ENCODE measurements around the gene PCBP2.

PCBP2 gene

DNA sequence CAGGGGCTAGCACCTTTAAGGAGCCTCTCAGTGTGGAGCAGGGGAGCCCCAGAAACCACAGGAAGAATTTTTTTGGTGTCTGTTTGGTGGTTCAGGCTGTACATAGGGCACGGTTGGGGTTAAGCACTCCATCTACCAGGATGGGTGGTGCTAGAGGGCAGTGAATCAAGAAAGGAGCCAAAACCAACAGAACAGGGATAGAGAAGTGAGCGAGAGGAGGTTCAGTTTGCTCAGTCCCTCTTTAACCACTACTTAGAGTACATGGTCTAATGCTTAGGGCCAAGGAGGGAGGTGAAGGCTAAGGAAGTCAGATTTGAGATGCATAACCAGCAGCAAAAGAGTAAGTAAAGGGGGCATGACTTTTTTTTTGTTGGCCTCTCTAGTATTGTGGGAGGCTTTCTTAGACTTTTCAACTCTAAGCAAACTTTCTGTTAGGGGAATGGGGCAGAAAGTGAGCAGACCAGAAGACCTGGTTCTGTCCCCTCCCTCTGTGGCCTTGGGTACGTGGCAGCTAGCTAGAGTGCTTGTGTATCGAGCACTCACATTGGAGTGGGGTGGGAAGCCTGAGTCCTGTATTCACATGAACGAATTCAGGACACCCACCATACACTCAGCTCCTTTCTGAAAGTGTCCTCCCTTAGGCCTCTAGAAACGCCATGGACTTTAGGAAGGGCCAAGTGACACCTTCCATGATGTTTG lies 62.0 kb downstream of the PCBP2 start:
- no peak for DNase-seq

GRCh38 chr12:53514628-53515290 lies 62.9 kb downstream of the PCBP2 start:
- DNase-seq, result no peak

GRCh38 chr12:53515291-53515680 lies 63.4 kb downstream of the PCBP2 start:
- DNase-seq, result no peak

GRCh38 chr12:53516758-53517455 lies 65.0 kb downstream of the PCBP2 start:
- DNase-seq, result no peak

DNA sequence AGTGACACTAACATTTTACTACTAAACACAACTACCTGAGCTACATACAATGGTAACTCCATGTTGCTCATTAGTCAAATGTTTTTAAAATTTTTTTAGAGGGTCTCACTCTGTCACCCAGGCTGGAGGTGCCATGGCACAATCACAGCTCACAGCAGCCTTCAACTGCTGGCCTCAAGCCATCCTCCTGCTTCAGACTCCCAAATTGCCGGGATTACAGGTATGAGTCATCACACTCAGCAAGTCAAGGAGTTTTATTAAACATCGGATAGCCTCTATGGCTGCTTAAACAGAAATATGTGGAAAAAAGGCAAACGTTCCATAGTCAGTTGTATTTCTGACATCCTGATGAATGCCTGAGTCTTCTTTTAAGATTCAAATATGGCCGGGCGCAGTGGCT lies 66.5 kb downstream of the PCBP2 start:
- DNase-seq, result no peak

- DNase-seq, result no peak
These were observed 71.2 kb downstream of the PCBP2 start for GRCh38 chr12:53523131-53523530.

- no peak for DNase-seq
These were observed 72.6 kb downstream of the PCBP2 start for GRCh38 chr12:53524476-53524875.

DNA sequence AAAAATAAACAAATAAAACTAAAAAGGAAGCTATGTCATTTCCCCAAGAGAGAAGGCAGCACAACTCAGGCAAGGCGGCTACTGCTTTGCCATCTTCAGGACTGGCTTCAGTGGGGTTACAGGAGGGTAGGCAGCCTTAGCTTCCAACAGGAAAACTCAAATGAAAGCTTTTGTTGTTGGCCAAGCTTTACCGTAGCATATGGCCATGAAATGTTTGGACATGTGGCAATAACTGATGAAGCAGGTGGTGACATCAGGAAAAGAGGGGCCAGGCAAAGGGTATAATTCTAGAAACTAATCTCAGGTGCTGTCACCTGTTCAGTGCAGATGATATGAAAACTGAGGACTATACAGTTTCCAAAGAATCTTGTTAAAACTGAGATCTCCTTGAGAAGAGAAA lies 78.2 kb downstream of the PCBP2 start:
- no peak for DNase-seq
